ENCODE data around the gene LPP.

Gene LPP

DNA sequence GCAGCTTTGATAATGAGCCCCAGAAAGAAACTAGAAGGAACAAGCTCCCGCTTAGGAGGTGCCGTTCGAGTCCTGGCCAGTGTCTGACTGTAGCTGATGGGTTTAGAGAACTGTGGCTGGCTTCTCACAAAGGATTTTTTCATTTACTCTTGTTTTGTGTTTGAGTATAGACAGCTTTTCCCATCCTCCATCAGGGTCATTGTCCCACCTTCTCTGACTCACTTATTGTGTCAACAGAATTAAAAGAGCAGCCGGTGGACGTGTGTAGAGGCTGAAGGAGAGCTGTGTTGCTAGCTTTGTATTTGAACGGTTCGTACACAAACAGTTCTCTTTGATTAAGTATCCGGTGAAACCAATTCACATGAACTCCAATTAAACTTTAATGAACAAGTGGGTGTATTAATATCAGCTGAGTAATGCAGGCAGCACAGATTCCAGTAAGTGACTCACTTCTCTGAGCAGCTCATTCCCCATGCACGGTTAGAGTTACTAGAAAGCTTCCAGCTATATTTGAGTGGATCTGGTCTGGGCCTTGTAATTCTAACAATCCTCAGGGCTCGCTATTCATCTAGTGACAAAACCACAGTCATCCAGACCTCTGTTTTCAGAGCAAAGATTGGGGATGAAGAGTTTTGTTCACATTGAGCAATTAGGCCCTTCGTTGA, 141.0 kb downstream of the LPP start:
- Histone ChIP-seq H3K4me2 (ENCODE audit: low read length) (no peak overlapping the region), H3F3A (ENCODE audit: insufficient read depth, low read length) (no peaks in the 10 kb centered on the region), H3K4me3 (ENCODE audit: low read depth, low read length, poor library complexity, severe bottlenecking) (no peak overlapping the region), H3K79me2 (ENCODE audit: insufficient read depth, low read length) (no peaks in the 10 kb centered on the region), H2AFZ (ENCODE audit: low read length) (no peak overlapping the region), H3K27ac (ENCODE audit: low read depth, low read length, poor library complexity, severe bottlenecking) (no peak overlapping the region), H3K4me1 (ENCODE audit: insufficient read depth, low read length, severe bottlenecking) (peaks cover 19% of the 10 kb centered on the region), H3K9ac (ENCODE audit: low read length) (no peak overlapping the region), H3K36me3 (ENCODE audit: insufficient read depth, low read length) (no peaks in the 10 kb centered on the region), H3K27me3 (ENCODE audit: insufficient read depth, low read length) (no peaks in the 10 kb centered on the region), H3K9me2 (ENCODE audit: low read depth, low read length) (no peaks in the 10 kb centered on the region), H3K9me3 (ENCODE audit: low read length) (no peaks in the 10 kb centered on the region), H4K20me1 (ENCODE audit: insufficient read depth, low read length) (no peaks in the 10 kb centered on the region)
- TF ChIP-seq, protein P1, sequence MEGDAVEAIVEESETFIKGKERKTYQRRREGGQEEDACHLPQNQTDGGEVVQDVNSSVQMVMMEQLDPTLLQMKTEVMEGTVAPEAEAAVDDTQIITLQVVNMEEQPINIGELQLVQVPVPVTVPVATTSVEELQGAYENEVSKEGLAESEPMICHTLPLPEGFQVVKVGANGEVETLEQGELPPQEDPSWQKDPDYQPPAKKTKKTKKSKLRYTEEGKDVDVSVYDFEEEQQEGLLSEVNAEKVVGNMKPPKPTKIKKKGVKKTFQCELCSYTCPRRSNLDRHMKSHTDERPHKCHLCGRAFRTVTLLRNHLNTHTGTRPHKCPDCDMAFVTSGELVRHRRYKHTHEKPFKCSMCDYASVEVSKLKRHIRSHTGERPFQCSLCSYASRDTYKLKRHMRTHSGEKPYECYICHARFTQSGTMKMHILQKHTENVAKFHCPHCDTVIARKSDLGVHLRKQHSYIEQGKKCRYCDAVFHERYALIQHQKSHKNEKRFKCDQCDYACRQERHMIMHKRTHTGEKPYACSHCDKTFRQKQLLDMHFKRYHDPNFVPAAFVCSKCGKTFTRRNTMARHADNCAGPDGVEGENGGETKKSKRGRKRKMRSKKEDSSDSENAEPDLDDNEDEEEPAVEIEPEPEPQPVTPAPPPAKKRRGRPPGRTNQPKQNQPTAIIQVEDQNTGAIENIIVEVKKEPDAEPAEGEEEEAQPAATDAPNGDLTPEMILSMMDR (IDR thresholded peaks at IDR 0.05; ENCODE audit: low read length): no peak
- TF ChIP-seq EZH2 (IDR thresholded peaks at IDR 0.05; ENCODE audit: borderline replicate concordance, low read length): no peak

DNA sequence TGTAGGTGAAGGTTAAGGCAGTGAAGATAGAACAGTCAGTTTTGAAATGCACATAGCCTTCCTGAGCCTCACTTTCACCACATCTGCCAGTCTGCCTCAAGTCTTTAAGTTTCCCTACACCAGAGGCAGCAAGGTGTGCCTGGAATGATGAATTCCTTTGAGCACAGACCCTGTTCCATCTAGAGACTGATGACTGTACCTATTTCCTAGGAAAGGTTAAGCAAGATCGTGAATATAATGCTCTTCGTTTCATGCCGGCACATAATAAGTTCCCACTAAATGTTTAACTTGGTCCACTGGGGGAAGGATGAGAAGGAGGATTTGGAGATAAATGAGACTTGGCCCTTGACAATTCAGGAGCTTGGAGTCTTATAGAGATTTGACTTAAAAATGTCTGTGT, 141.9 kb downstream of the LPP start:
- no peak overlapping the region for H3K27ac ChIP-seq (ENCODE audit: low read depth, low read length, poor library complexity, severe bottlenecking)
- H3K9me2 ChIP-seq (ENCODE audit: low read depth, low read length): no peaks in the 10 kb centered on the region
- H3K9ac ChIP-seq (ENCODE audit: low read length): no peak overlapping the region

DNA sequence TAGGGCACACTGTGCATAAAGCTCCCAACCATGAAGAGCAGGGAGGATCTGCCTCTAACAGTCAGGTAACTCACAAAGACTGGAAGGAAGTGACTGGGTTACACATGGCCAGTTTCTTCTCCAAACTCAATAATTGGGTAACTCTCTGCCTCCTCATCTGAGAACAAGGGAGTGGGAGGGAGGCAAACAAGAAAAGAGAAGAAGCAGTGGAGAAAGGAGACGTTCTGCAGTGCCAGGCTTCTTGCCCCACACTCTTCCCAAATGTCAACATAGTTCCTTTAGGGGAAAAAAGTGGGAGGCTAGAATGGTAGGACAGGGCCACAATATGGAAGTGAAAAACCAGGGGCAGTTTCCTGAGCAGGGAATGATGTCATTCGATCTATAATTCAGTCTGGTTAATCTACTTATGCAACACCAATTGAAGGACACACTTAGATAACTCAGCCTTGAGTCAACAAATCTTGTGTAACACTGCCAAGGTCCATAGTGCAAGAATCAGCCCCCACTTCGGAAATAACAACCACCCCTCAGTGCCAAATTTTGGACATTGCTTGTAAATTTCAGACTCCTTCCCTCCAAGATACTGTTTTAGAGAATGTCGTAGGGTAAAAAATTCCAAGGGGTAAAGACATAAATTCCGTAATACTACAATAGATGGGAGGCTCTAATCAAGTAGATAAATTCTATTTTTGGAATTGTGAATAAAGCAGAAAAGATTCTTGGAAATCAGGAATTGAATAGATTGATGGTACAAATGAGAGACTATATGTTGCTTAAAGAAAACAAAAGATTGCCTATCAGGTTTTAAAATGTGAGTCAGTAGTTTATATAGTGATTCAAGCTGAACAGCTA, 143.0 kb downstream of the LPP start:
- no peaks in the 10 kb centered on the region for H3K9me3 ChIP-seq (ENCODE audit: low read length)
- no peaks in the 10 kb centered on the region for H4K20me1 ChIP-seq (ENCODE audit: insufficient read depth, low read length)
- H3K9me2 ChIP-seq (ENCODE audit: low read depth, low read length): no peaks in the 10 kb centered on the region
- H3K4me2 ChIP-seq (ENCODE audit: low read length): no peak overlapping the region
- H3K79me2 ChIP-seq (ENCODE audit: insufficient read depth, low read length): no peaks in the 10 kb centered on the region
- peaks cover 14% of the 10 kb centered on the region for H3K4me1 ChIP-seq (ENCODE audit: insufficient read depth, low read length, severe bottlenecking)
- no peak overlapping the region for H3K4me3 ChIP-seq (ENCODE audit: low read depth, low read length, poor library complexity, severe bottlenecking)
- no peak overlapping the region for H3K9ac ChIP-seq (ENCODE audit: low read length)
- TF ChIP-seq, protein P1 (IDR thresholded peaks at IDR 0.05; ENCODE audit: low read length): no peak
- no peak for TF ChIP-seq EZH2 (IDR thresholded peaks at IDR 0.05; ENCODE audit: borderline replicate concordance, low read length)
- H3K27ac ChIP-seq (ENCODE audit: low read depth, low read length, poor library complexity, severe bottlenecking): no peak overlapping the region
- H3F3A ChIP-seq (ENCODE audit: insufficient read depth, low read length): no peaks in the 10 kb centered on the region
- no peaks in the 10 kb centered on the region for H3K27me3 ChIP-seq (ENCODE audit: insufficient read depth, low read length)
- no peak overlapping the region for H2AFZ ChIP-seq (ENCODE audit: low read length)
- no peaks in the 10 kb centered on the region for H3K36me3 ChIP-seq (ENCODE audit: insufficient read depth, low read length)

More for the DNA sequence above, 141.9 kb downstream of the LPP start:
- H2AFZ ChIP-seq (ENCODE audit: low read length): no peak overlapping the region
- no peak overlapping the region for H3K4me2 ChIP-seq (ENCODE audit: low read length)
- peaks cover 19% of the 10 kb centered on the region for H3K4me1 ChIP-seq (ENCODE audit: insufficient read depth, low read length, severe bottlenecking)
- no peaks in the 10 kb centered on the region for H3K27me3 ChIP-seq (ENCODE audit: insufficient read depth, low read length)
- no peak for TF ChIP-seq EZH2 (IDR thresholded peaks at IDR 0.05; ENCODE audit: borderline replicate concordance, low read length)
- TF ChIP-seq, protein P1 (IDR thresholded peaks at IDR 0.05; ENCODE audit: low read length): no peak
- H4K20me1 ChIP-seq (ENCODE audit: insufficient read depth, low read length): no peaks in the 10 kb centered on the region
- H3K9me3 ChIP-seq (ENCODE audit: low read length): no peaks in the 10 kb centered on the region
- no peaks in the 10 kb centered on the region for H3F3A ChIP-seq (ENCODE audit: insufficient read depth, low read length)
- no peaks in the 10 kb centered on the region for H3K79me2 ChIP-seq (ENCODE audit: insufficient read depth, low read length)
- H3K4me3 ChIP-seq (ENCODE audit: low read depth, low read length, poor library complexity, severe bottlenecking): no peak overlapping the region
- H3K36me3 ChIP-seq (ENCODE audit: insufficient read depth, low read length): no peaks in the 10 kb centered on the region
